Osteoblast (primary cell): ENCODE data around the gene CAMTA1. TPM values are rescaled to one million over a fixed set of nuclear protein-coding genes. Genes with fewer than 3 reads are reported as not detected.

ENCODE experiments used
- DNase-seq: peaks from one replicate; pipeline ENCODE4 v3.0.0; 2011; ENCODE audit warnings: low spot score, mixed read lengths; ENCODE audit not compliant: insufficient read length; ENCODE audit errors: missing footprints
- H2AFZ ChIP-seq: 2 replicates; pipeline ENCODE4 v1.6.0; 2011; ENCODE audit warnings: mild to moderate bottlenecking, low read length
- H3K27ac ChIP-seq: 2 replicates; pipeline ENCODE4 v1.5.1; 2011; ENCODE audit warnings: mild to moderate bottlenecking, low read depth, low read length, moderate library complexity
- H3K27me3 ChIP-seq: 2 replicates; pipeline ENCODE4 v1.6.0; 2012; ENCODE audit warnings: mild to moderate bottlenecking, control low read depth, inconsistent platforms, low read length, moderate library complexity; ENCODE audit not compliant: insufficient read depth
- H3K36me3 ChIP-seq: 2 replicates; pipeline ENCODE4 v1.5.1; 2011; ENCODE audit warnings: mild to moderate bottlenecking, low read length, control low read depth, moderate library complexity; ENCODE audit not compliant: insufficient read depth
- H3K4me1 ChIP-seq: 2 replicates; pipeline ENCODE4 v1.5.1; 2011; ENCODE audit warnings: mild to moderate bottlenecking, low read length, control low read depth, moderate library complexity; ENCODE audit not compliant: insufficient read depth
- H3K4me2 ChIP-seq: 2 replicates; pipeline ENCODE4 v1.6.0; 2011; ENCODE audit warnings: mild to moderate bottlenecking, low read length; ENCODE audit not compliant: insufficient read depth
- H3K4me3 ChIP-seq: fragments of 200-600 bp; sonication (generic); 3 replicates; pipeline ENCODE4 v1.5.1; 2012; ENCODE audit warnings: mild to moderate bottlenecking, low read length, inconsistent platforms; ENCODE audit not compliant: insufficient read depth
- H3K79me2 ChIP-seq: 2 replicates; pipeline ENCODE4 v1.6.0; 2012; ENCODE audit warnings: mild to moderate bottlenecking, low read length, control low read depth, inconsistent platforms; ENCODE audit not compliant: insufficient read depth
- H3K9me3 ChIP-seq: 2 replicates; pipeline ENCODE4 v1.5.1; 2011; ENCODE audit warnings: low read depth, low read length, control low read depth
- H4K20me1 ChIP-seq: 2 replicates; pipeline ENCODE4 v1.6.0; 2012; ENCODE audit warnings: mild to moderate bottlenecking, low read length, control low read depth; ENCODE audit not compliant: insufficient read depth
- CTCF ChIP-seq: IDR thresholded peaks from 2 replicates; pipeline ENCODE4 v1.5.1; 2011; ENCODE audit warnings: mild to moderate bottlenecking, low read depth, low read length, moderate library complexity; ENCODE audit errors: extremely low read depth
- total RNA-seq: library from RNA; depleted of rRNA; stranded (reverse); fragments of >200 nt; gene quantifications from 2 replicates; pipeline ENCODE4 v1.2.3, GENCODE V29; 2012

The CAMTA1 gene
- total RNA-seq, 1 donor = 47.4 TPM

- Histone ChIP-seq H3K4me2 (no peak overlapping the region), H3K9me3 (no peaks in the 10 kb centered on the region), H3K4me1 (peaks cover 6% of the 10 kb centered on the region), H3K79me2 (no peaks in the 10 kb centered on the region), H3K27me3 (no peaks in the 10 kb centered on the region), H2AFZ (no peak overlapping the region), H4K20me1 (no peaks in the 10 kb centered on the region), H3K27ac (no peak overlapping the region), H3K36me3 (peaks cover 17% of the 10 kb centered on the region), H3K4me3 (no peak overlapping the region)
- no peak for TF ChIP-seq CTCF
- no peak for DNase-seq
These were observed 1020.2 kb downstream of the CAMTA1 start for GRCh38 chr1:7805460-7805859.

GRCh38 chr1:7808253-7808844, 1023.1 kb downstream of the CAMTA1 start:
- no peak overlapping the region for H2AFZ ChIP-seq
- H3K4me2 ChIP-seq = no peak overlapping the region
- no peak overlapping the region for H3K4me3 ChIP-seq
- H3K36me3 ChIP-seq = peaks cover 27% of the 10 kb centered on the region
- no peaks in the 10 kb centered on the region for H3K9me3 ChIP-seq
- peaks cover 7% of the 10 kb centered on the region for H3K4me1 ChIP-seq
- no peaks in the 10 kb centered on the region for H3K27me3 ChIP-seq
- DNase-seq = peak; percentile 25
- TF ChIP-seq CTCF = peak; percentile 46
- H3K79me2 ChIP-seq = no peaks in the 10 kb centered on the region
- H4K20me1 ChIP-seq = no peaks in the 10 kb centered on the region
- H3K27ac ChIP-seq = no peak overlapping the region

- H3K4me2 ChIP-seq = no peak overlapping the region
- H3K27me3 ChIP-seq = no peaks in the 10 kb centered on the region
- H3K79me2 ChIP-seq = no peaks in the 10 kb centered on the region
- no peaks in the 10 kb centered on the region for H4K20me1 ChIP-seq
- no peak overlapping the region for H3K27ac ChIP-seq
- no peak overlapping the region for H2AFZ ChIP-seq
- peaks cover 30% of the 10 kb centered on the region for H3K36me3 ChIP-seq
- no peak for DNase-seq
- H3K9me3 ChIP-seq = no peaks in the 10 kb centered on the region
- H3K4me1 ChIP-seq = peaks cover 7% of the 10 kb centered on the region
- no peak for TF ChIP-seq CTCF
- H3K4me3 ChIP-seq = no peak overlapping the region
These were observed 1024.5 kb downstream of the CAMTA1 start for GRCh38 chr1:7809742-7810141.

- Histone ChIP-seq H3K36me3 (peaks cover 30% of the 10 kb centered on the region), H3K27me3 (no peaks in the 10 kb centered on the region), H3K27ac (peak overlapping the region; percentile 7), H3K4me1 (peaks cover 7% of the 10 kb centered on the region), H3K9me3 (no peaks in the 10 kb centered on the region), H3K4me3 (no peak overlapping the region), H4K20me1 (no peaks in the 10 kb centered on the region), H3K4me2 (no peak overlapping the region), H2AFZ (no peak overlapping the region), H3K79me2 (no peaks in the 10 kb centered on the region)
- DNase-seq = peak; percentile 93
- no peak for TF ChIP-seq CTCF
These were observed 1025.1 kb downstream of the CAMTA1 start for GRCh38 chr1:7810395-7810794.
